Tibial nerve (tissue), 4 donors: ENCODE results near the gene SMIM29. TPM values are rescaled to one million over a fixed set of nuclear protein-coding genes. Genes with fewer than 3 reads are reported as not detected.

Source experiments
- DNase-seq, 2 donors: peaks; one replicate each; pipeline ENCODE4 v3.0.0-alpha.2; 2019; ENCODE audit warnings: low spot score in 2 of 2
- H3K27ac ChIP-seq, 4 donors: fragments of 200-600 bp; sonication (generic) in 3 of 4; one replicate each; pipeline ENCODE4 v1.5.1; 2017 to 2019; ENCODE audit warnings: mild to moderate bottlenecking in 1 of 4
- H3K27me3 ChIP-seq, 2 donors: fragments of 200-600 bp; sonication (generic) in 1 of 2; one replicate each; pipeline versions ENCODE4 v1.5.1 to v1.6.0; 2017 to 2019
- H3K36me3 ChIP-seq, 3 donors: fragments of 200-600 bp; sonication (generic); one replicate each; pipeline ENCODE4 v1.5.1; 2018 to 2019
- H3K4me1 ChIP-seq, 4 donors: fragments of 200-600 bp; sonication (generic) in 3 of 4; one replicate each; pipeline ENCODE4 v1.5.1; 2017 to 2019
- H3K4me3 ChIP-seq, 4 donors: fragments of 200-600 bp; sonication (generic) in 3 of 4; one replicate each; pipeline ENCODE4 v1.5.1; 2017 to 2019; ENCODE audit warnings: mild to moderate bottlenecking in 1 of 4, moderate library complexity in 1 of 4
- H3K9me3 ChIP-seq, 4 donors: fragments of 200-600 bp; sonication (generic) in 3 of 4; one replicate each; pipeline ENCODE4 v1.5.1; 2017 to 2019
- EP300 ChIP-seq, 2 donors: sonication (generic); formaldehyde crosslinking; IDR thresholded peaks; one replicate each; pipeline ENCODE4 v1.6.1; 2017; ENCODE audit warnings: antibody characterized with exemption in 2 of 2, mild to moderate bottlenecking in 1 of 2
- POLR2A ChIP-seq, 2 donors: fragments of 450-650 bp; IDR thresholded peaks; one replicate each; pipeline ENCODE4 v1.6.1; 2017; ENCODE audit warnings: antibody characterized with exemption in 2 of 2, mild to moderate bottlenecking in 2 of 2, moderate library complexity in 2 of 2
- WGBS, 2 donors: methylation state at CpG; one replicate each; pipeline ENCODE4 v1.1.5; 2018; 5-methylcytosine and 5-hydroxymethylcytosine counted together
- total RNA-seq, 4 donors: library from RNA; depleted of rRNA; stranded (reverse); fragments of >200 nt; gene quantifications; one replicate each; pipeline ENCODE4 v1.1.0, GENCODE V29; 2016
- TF ChIP-seq, protein P1 (sequence below), 5 experiments: fragments of 200-600 bp in 3 of 5; fragments of 450-650 bp in 2 of 5; sonication (generic) in 3 of 5; IDR thresholded peaks; one replicate each; pipeline ENCODE4 v1.5.1; 2016 to 2019; ENCODE audit warnings: antibody characterized with exemption in 5 of 5, mild to moderate bottlenecking in 3 of 5, moderate library complexity in 2 of 5

SMIM29 gene
- total RNA-seq, 4 donors from 2014 or later = 36.3 to 51.9 (median 42.9) TPM

DNA sequence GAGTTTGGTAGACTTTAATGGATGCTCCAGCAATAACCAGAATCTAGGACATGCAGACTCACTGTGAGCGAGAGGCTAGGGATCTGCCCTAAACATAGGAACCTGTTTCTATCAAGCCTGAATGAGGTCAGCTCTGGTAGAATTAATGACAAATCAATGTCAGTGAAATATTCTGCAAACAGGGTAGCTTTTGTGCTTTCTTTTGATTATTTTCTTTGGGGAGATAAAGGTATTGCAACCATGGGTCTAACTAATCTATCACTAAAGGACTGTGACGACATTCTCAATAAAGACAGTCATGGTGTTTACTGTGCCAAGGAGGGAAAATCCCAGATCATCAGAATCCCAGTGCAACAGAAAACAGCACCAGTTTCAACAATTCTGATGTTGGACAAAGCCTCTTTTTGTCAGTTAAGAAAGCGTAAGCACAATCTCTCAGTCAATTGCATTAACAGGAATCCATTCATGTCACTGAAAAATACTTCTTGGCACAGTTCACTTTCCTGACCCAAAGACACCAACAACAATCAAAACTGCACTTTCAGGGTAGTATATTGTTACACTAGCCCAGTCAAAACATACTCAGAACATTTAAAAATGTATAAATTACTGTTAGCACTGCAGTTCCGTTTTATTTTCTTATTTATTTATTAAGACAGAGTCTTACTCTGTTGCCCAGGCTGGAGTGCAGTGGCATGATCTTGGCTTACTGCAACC, 36.8 kb upstream of the SMIM29 start:
- Histone ChIP-seq H3K4me3 (no peak overlapping the region), H3K36me3 (peaks cover 0 to 24% (median 0%) of the 10 kb centered on the region in 3 donors), H3K4me1 (peaks cover 0 to 80% (median 25%) of the 10 kb centered on the region in 4 donors), H3K27ac (peak overlapping the region; percentile 2 to 86 (median 63)), H3K27me3 (no peaks in the 10 kb centered on the region), H3K9me3 (no peaks in the 10 kb centered on the region)
- TF ChIP-seq, protein P1, sequence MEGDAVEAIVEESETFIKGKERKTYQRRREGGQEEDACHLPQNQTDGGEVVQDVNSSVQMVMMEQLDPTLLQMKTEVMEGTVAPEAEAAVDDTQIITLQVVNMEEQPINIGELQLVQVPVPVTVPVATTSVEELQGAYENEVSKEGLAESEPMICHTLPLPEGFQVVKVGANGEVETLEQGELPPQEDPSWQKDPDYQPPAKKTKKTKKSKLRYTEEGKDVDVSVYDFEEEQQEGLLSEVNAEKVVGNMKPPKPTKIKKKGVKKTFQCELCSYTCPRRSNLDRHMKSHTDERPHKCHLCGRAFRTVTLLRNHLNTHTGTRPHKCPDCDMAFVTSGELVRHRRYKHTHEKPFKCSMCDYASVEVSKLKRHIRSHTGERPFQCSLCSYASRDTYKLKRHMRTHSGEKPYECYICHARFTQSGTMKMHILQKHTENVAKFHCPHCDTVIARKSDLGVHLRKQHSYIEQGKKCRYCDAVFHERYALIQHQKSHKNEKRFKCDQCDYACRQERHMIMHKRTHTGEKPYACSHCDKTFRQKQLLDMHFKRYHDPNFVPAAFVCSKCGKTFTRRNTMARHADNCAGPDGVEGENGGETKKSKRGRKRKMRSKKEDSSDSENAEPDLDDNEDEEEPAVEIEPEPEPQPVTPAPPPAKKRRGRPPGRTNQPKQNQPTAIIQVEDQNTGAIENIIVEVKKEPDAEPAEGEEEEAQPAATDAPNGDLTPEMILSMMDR (IDR thresholded peaks at IDR 0.05) = no peak
- peak; percentile 26 to 49 for TF ChIP-seq EP300 (IDR thresholded peaks at IDR 0.05)
- no peak for DNase-seq
- WGBS, 2 donors = 42 to 50% methylated on average over 4 of the region's 4 CpGs

DNA sequence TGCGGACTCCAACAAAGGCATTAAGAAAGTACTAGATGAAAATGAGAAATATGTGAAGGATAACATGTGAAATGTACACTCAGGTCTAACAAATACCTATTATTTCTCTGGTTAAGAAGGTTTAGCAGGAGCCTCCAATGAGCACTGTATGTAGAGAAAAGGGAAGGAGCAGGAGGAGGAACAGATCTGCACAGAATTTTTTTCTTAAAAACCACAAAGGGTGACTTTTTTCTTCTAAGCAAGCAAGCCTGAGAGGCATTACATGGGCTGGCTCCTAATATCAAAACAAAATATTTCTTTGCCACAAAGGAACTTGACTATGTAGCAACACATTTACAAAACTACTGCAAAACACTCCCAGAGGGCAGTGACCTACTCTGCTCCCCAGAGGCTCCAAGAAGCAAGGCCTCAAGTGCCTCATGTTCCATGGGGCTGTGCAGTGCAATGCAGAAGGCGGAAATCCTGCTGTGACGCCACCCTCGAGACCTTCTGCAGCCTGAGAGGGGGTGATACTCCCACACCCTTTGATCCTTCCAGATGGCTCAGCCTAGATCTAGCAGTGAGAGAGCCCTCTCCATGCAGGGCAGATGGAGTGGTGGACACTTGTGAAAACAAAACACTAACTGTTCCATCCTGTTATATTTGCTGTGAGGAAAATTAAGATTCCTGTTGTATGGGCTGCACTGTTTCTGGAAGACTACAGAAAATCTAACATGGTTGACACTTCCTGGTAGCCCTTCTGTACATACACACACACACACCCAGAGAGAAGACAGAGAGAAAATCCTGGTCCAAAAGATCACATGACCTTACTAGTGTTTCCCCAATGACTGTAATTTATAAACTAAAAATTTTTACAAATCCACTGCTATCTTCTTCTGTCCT, 36.0 kb upstream of the SMIM29 start:
- DNase-seq = peak; percentile 41 to 61

DNA sequence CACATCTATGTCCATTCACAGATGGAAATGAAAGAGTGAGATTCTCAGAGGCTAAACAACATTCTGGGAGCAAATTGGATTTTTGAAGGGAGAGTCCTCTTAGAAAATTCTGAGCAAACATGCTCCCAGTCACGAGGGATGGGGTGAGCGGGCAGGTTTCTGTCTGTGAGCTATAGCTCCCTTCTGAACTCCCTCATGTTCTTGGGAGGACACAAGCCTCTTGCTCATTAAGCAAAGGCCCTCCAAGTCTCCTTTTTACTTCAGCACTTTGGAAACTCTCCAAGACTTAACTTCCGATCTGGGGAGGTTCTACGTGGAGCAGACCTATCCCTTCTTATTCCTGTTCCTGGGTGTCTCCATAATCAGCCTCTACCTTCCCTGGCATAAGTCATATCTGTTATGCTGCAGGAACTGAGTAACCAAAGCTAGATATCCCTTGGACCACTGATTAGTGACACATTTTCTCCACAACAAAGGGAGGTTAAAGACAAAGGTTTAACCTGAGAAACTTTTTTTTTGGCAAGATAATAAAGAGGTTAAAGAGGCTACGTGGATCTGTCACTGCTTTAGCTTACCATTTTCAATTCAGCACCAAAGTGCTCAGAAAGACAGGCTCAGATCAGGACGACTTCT, 33.0 kb upstream of the SMIM29 start:
- Histone ChIP-seq H3K9me3 (no peaks in the 10 kb centered on the region), H3K4me3 (no peak overlapping the region), H3K36me3 (peaks cover 0 to 25% (median 0%) of the 10 kb centered on the region in 3 donors), H3K4me1 (peaks cover 0 to 55% (median 20%) of the 10 kb centered on the region in 4 donors), H3K27me3 (no peaks in the 10 kb centered on the region), H3K27ac (no peak overlapping the region)
- TF ChIP-seq EP300 (IDR thresholded peaks at IDR 0.05) (no peak), POLR2A (IDR thresholded peaks at IDR 0.05) (no peak)
- TF ChIP-seq, protein P1 (IDR thresholded peaks at IDR 0.05) = no peak
- WGBS, 2 donors = 73 to 80% methylated on average over 6 of the region's 6 CpGs
- no peak for DNase-seq

More for the DNA sequence above, 36.0 kb upstream of the SMIM29 start:
- Histone ChIP-seq H3K4me1 (peaks cover 0 to 78% (median 25%) of the 10 kb centered on the region in 4 donors), H3K27me3 (no peaks in the 10 kb centered on the region), H3K27ac (peak overlapping the region; percentile 2 to 86 (median 63)), H3K9me3 (no peaks in the 10 kb centered on the region), H3K36me3 (peaks cover 0 to 29% (median 0%) of the 10 kb centered on the region in 3 donors), H3K4me3 (no peak overlapping the region)
- TF ChIP-seq EP300 (IDR thresholded peaks at IDR 0.05) = peak; percentile 14 to 85
- TF ChIP-seq, protein P1 (IDR thresholded peaks at IDR 0.05) = no peak
- WGBS, 2 donors = 42 to 44% methylated on average over 4 of the region's 4 CpGs

DNA sequence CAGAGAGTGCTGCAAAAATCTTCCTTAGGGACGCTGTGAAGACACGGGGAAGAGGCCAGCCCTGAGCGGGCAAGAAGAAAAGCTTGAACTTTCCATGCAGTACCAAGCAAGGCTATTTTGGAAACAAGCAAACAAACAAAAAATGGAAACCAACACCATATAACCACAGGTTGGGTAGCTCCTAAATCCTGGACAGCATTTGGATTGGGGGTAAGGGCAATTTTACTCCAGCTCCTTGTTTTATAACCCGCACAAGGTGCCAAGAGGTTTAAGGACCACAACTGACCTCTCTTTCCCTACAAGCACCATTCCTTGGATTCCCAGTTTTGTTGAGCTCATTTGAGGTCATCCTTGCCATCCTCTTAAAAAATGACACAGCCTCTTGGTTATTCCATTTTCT, 31.4 kb upstream of the SMIM29 start:
- H3K4me1 ChIP-seq = peaks cover 0 to 41% (median 14%) of the 10 kb centered on the region in 4 donors
- peaks cover 0 to 24% (median 0%) of the 10 kb centered on the region in 3 donors for H3K36me3 ChIP-seq
- WGBS, 2 donors = 88 to 90% methylated on average over 4 of the region's 4 CpGs
- no peak overlapping the region for H3K4me3 ChIP-seq
- no peak for DNase-seq
- H3K9me3 ChIP-seq = no peaks in the 10 kb centered on the region
- no peak for TF ChIP-seq POLR2A (IDR thresholded peaks at IDR 0.05)
- TF ChIP-seq, protein P1 (IDR thresholded peaks at IDR 0.05) = no peak
- TF ChIP-seq EP300 (IDR thresholded peaks at IDR 0.05) = no peak
- H3K27ac ChIP-seq = no peak overlapping the region
- H3K27me3 ChIP-seq = no peaks in the 10 kb centered on the region
